WI38 (cell line): ENCODE results near the gene WDR90.
A peak's percentile ranks its signal among the peaks of the same experiment; 100 is the strongest.

ENCODE experiments used
- H3K4me3 ChIP-seq: 2 replicates; pipeline ENCODE4 v1.5.1; 2011; ENCODE audit warnings: low read depth, mild to moderate bottlenecking, control low read depth, low read length
- CTCF ChIP-seq: IDR thresholded peaks from 2 replicates; pipeline ENCODE4 v1.5.1; 2012; ENCODE audit warnings: low read depth, mild to moderate bottlenecking, control low read depth, low read length

Gene WDR90

GRCh38 chr16:714558-715476 is 65.7 kb downstream of the WDR90 start, which contains the start of gene METRN:
Gene METRN, plus strand, starts transcription at chr16:715118. Its CDS starts 172 bp downstream, at chr16:715290.
- H3K4me3 ChIP-seq = peak within 1 kb of the TSS; percentile 63
- TF ChIP-seq CTCF = no peak

GRCh38 chr16:715477-716199 is 66.5 kb downstream of the WDR90 start:
- TF ChIP-seq CTCF = no peak
- H3K4me3 ChIP-seq = peak overlapping the region; percentile 63

GRCh38 chr16:716200-716568 is 67.0 kb downstream of the WDR90 start:
- TF ChIP-seq CTCF = no peak
- peak overlapping the region; percentile 63 for H3K4me3 ChIP-seq

- no peak overlapping the region for H3K4me3 ChIP-seq
- TF ChIP-seq CTCF = no peak
Measured at GRCh38 chr16:716768-717325, 67.7 kb downstream of the WDR90 start.
